HG03175 (cell line): ENCODE results near the gene SMOC1.
"Not testable (repeated sequence)": the region's sequence is repeated elsewhere in the genome, so short reads cannot be mapped to it uniquely, and the experiment has no call there.

Experiments used
- ATAC-seq: cut with Tn5 transposase; IDR thresholded peaks from one replicate; pipeline ENCODE4 v1.9.1; 2021; ENCODE audit warnings: mild to moderate bottlenecking, moderate library complexity; ENCODE audit not compliant: unreplicated experiment

SMOC1 gene

GRCh38 chr14:69896080-69896479 lies 16.9 kb downstream of the SMOC1 start:
- ATAC-seq: no peak

- ATAC-seq: no peak
These were observed 17.8 kb downstream of the SMOC1 start for GRCh38 chr14:69896972-69897371.

GRCh38 chr14:69900603-69901002 lies 21.4 kb downstream of the SMOC1 start:
- no peak for ATAC-seq

GRCh38 chr14:69901113-69901951 lies 22.1 kb downstream of the SMOC1 start:
- no peak for ATAC-seq

- ATAC-seq: not testable (repeated sequence)
These were observed 23.8 kb downstream of the SMOC1 start for GRCh38 chr14:69903046-69903445.

- ATAC-seq: no peak
These were observed 25.0 kb downstream of the SMOC1 start for GRCh38 chr14:69904246-69904645.

GRCh38 chr14:69906201-69906600 lies 27.0 kb downstream of the SMOC1 start:
- ATAC-seq: no peak

- no peak for ATAC-seq
These were observed 30.8 kb downstream of the SMOC1 start for GRCh38 chr14:69909826-69910550.

- ATAC-seq: no peak
These were observed 31.7 kb downstream of the SMOC1 start for GRCh38 chr14:69910871-69911270.

GRCh38 chr14:69913686-69914085 lies 34.5 kb downstream of the SMOC1 start:
- no peak for ATAC-seq

GRCh38 chr14:69916396-69916795 lies 37.2 kb downstream of the SMOC1 start:
- ATAC-seq: no peak

- no peak for ATAC-seq
These were observed 38.1 kb downstream of the SMOC1 start for GRCh38 chr14:69917287-69917686.

GRCh38 chr14:69919815-69920214 lies 40.6 kb downstream of the SMOC1 start:
- ATAC-seq: no peak

- ATAC-seq: no peak
These were observed 41.8 kb downstream of the SMOC1 start for GRCh38 chr14:69921052-69921451.

GRCh38 chr14:69922198-69922597 lies 43.0 kb downstream of the SMOC1 start:
- no peak for ATAC-seq

GRCh38 chr14:69924201-69924600 lies 45.0 kb downstream of the SMOC1 start:
- no peak for ATAC-seq

- no peak for ATAC-seq
These were observed 48.9 kb downstream of the SMOC1 start for GRCh38 chr14:69928111-69928523.

- no peak for ATAC-seq
These were observed 51.7 kb downstream of the SMOC1 start for GRCh38 chr14:69930780-69931379.

- no peak for ATAC-seq
These were observed 52.7 kb downstream of the SMOC1 start for GRCh38 chr14:69931960-69932359.

- no peak for ATAC-seq
These were observed 53.2 kb downstream of the SMOC1 start for GRCh38 chr14:69932391-69932790.

- ATAC-seq: no peak
These were observed 54.5 kb downstream of the SMOC1 start for GRCh38 chr14:69933623-69934275.
